Activated naive CD4-positive, alpha-beta T cell treated with anti-CD3 and anti-CD28 coated beads for 36 hours (primary cell): Measurements from ENCODE around the gene PIK3R3. TPM values are rescaled to one million over a fixed set of nuclear protein-coding genes. Genes with fewer than 3 reads are reported as not detected.
"Not testable (repeated sequence)": the region's sequence is repeated elsewhere in the genome, so short reads cannot be mapped to it uniquely, and the experiment has no call there.

Experiments
- CTCF ChIA-PET: fragments of 350-600 bp; sonication (Branson Sonifier 250); formaldehyde crosslinking; loops from one replicate; lab custom pipeline; 2021; ENCODE audit warnings: antibody characterized with exemption; lab: Charles Lee
- DNase-seq: peaks from one replicate; pipeline ENCODE4 v3.0.0-alpha.2; 2020
- H3K27ac Mint-ChIP-seq: one replicate; pipeline ENCODE4 v1.8.0; 2021; ENCODE audit warnings: mild to moderate bottlenecking, mixed read lengths
- H3K27me3 Mint-ChIP-seq: one replicate; pipeline ENCODE4 v1.8.0; 2021; ENCODE audit warnings: low read depth, mixed read lengths
- H3K36me3 Mint-ChIP-seq: one replicate; pipeline ENCODE4 v1.8.0; 2021; ENCODE audit warnings: low read depth, mixed read lengths
- H3K4me1 Mint-ChIP-seq: one replicate; pipeline ENCODE4 v1.8.0; 2021; ENCODE audit warnings: low read depth, mixed read lengths
- H3K4me3 Mint-ChIP-seq: one replicate; pipeline ENCODE4 v1.8.0; 2021; ENCODE audit warnings: mild to moderate bottlenecking, moderate library complexity, mixed read lengths
- H3K9me3 Mint-ChIP-seq: one replicate; pipeline ENCODE4 v1.8.0; 2021; ENCODE audit warnings: mixed read lengths
- intact Hi-C: fragments of 100-400 bp; cut with micrococcal nuclease; formaldehyde crosslinking; loops from one replicate; pipeline ENCODE4 v1.15.1; 2023
- total RNA-seq, 2 experiments: library from RNA; stranded (reverse); gene quantifications; one replicate each; pipeline ENCODE4 v1.2.3, GENCODE V29; 2021

Gene PIK3R3
- total RNA-seq, 2 experiments from 2014 or later: 0.45 to 0.49 TPM

GRCh38 chr1:46096269-46097148, 35.9 kb downstream of the PIK3R3 start:
- no peak overlapping the region for H3K27ac Mint-ChIP-seq
- peaks cover 2% of the 10 kb centered on the region for H3K36me3 Mint-ChIP-seq
- intact Hi-C loops: no loop called here
- CTCF ChIA-PET: no interaction called here
- DNase-seq: no peak
- peaks cover 15% of the 10 kb centered on the region for H3K4me1 Mint-ChIP-seq
- no peak overlapping the region for H3K4me3 Mint-ChIP-seq
- peaks cover 4% of the 10 kb centered on the region for H3K27me3 Mint-ChIP-seq
- peaks cover 3% of the 10 kb centered on the region for H3K9me3 Mint-ChIP-seq

- H3K27me3 Mint-ChIP-seq, CTCF ChIA-PET, H3K4me3 Mint-ChIP-seq, H3K36me3 Mint-ChIP-seq, H3K27ac Mint-ChIP-seq, intact Hi-C loops, H3K9me3 Mint-ChIP-seq, DNase-seq: not testable (repeated sequence)
- H3K4me1 Mint-ChIP-seq: peaks cover 15% of the 10 kb centered on the region
These were observed 37.3 kb downstream of the PIK3R3 start for GRCh38 chr1:46095110-46095509.

- peaks cover 2% of the 10 kb centered on the region for H3K36me3 Mint-ChIP-seq
- H3K9me3 Mint-ChIP-seq: peaks cover 3% of the 10 kb centered on the region
- CTCF ChIA-PET: interaction anchor here (0.9 kb wide), 1 partner anchor 85 kb away, joined by 3 read pairs; no protein-coding TSS in a partner anchor
- intact Hi-C loops: no loop called here
- DNase-seq: no peak
- no peak overlapping the region for H3K4me3 Mint-ChIP-seq
- H3K27me3 Mint-ChIP-seq: peaks cover 4% of the 10 kb centered on the region
- H3K27ac Mint-ChIP-seq: no peak overlapping the region
- peaks cover 15% of the 10 kb centered on the region for H3K4me1 Mint-ChIP-seq
These were observed 37.9 kb downstream of the PIK3R3 start for GRCh38 chr1:46094471-46095005.

- CTCF ChIA-PET: interaction anchor here (0.9 kb wide), 1 partner anchor 86 kb away, joined by 3 read pairs; no protein-coding TSS in a partner anchor
- H3K4me1 Mint-ChIP-seq: peaks cover 15% of the 10 kb centered on the region
- DNase-seq, H3K27ac Mint-ChIP-seq, H3K4me3 Mint-ChIP-seq, intact Hi-C loops, H3K36me3 Mint-ChIP-seq, H3K9me3 Mint-ChIP-seq, H3K27me3 Mint-ChIP-seq: not testable (repeated sequence)
These were observed 38.6 kb downstream of the PIK3R3 start for GRCh38 chr1:46093832-46094231.

- no peaks in the 10 kb centered on the region for H3K36me3 Mint-ChIP-seq
- no peaks in the 10 kb centered on the region for H3K4me1 Mint-ChIP-seq
- H3K27ac Mint-ChIP-seq: no peak overlapping the region
- no peaks in the 10 kb centered on the region for H3K27me3 Mint-ChIP-seq
- CTCF ChIA-PET: no interaction called here
- H3K9me3 Mint-ChIP-seq: no peaks in the 10 kb centered on the region
- intact Hi-C loops: no loop called here
- no peak overlapping the region for H3K4me3 Mint-ChIP-seq
- no peak for DNase-seq
These were observed 44.5 kb downstream of the PIK3R3 start for GRCh38 chr1:46087891-46088290.

- DNase-seq: no peak
- CTCF ChIA-PET: interaction anchor here (1.5 kb wide), 1 partner anchor 11 kb away, joined by 3 read pairs; no protein-coding TSS in a partner anchor
- intact Hi-C loops: no loop called here
These were observed 45.9 kb downstream of the PIK3R3 start for GRCh38 chr1:46086576-46086975.

GRCh38 chr1:46084553-46085451, 47.6 kb downstream of the PIK3R3 start:
- Mint-ChIP-seq H3K9me3 (no peaks in the 10 kb centered on the region), H3K27me3 (peaks cover 3% of the 10 kb centered on the region), H3K4me1 (no peaks in the 10 kb centered on the region), H3K4me3 (no peak overlapping the region), H3K27ac (no peak overlapping the region), H3K36me3 (no peaks in the 10 kb centered on the region)
- CTCF ChIA-PET: interaction anchor here (0.5 to 1.5 kb wide), 3 partner anchors 9 to 162 kb away, joined by 3 to 4 read pairs (median 3); no protein-coding TSS in a partner anchor
- intact Hi-C loops: no loop called here
- DNase-seq: no peak

More at GRCh38 chr1:46086576-46086975, 45.9 kb downstream of the PIK3R3 start:
- H3K36me3 Mint-ChIP-seq: no peaks in the 10 kb centered on the region
- H3K4me3 Mint-ChIP-seq: no peak overlapping the region
- H3K4me1 Mint-ChIP-seq: no peaks in the 10 kb centered on the region
- no peak overlapping the region for H3K27ac Mint-ChIP-seq
- no peaks in the 10 kb centered on the region for H3K9me3 Mint-ChIP-seq
- H3K27me3 Mint-ChIP-seq: peaks cover 3% of the 10 kb centered on the region

GRCh38 chr1:46083579-46083978, 48.9 kb downstream of the PIK3R3 start:
- Mint-ChIP-seq H3K27ac (no peak overlapping the region), H3K4me3 (no peak overlapping the region), H3K4me1 (no peaks in the 10 kb centered on the region), H3K27me3 (peaks cover 3% of the 10 kb centered on the region), H3K9me3 (no peaks in the 10 kb centered on the region), H3K36me3 (no peaks in the 10 kb centered on the region)
- CTCF ChIA-PET: no interaction called here
- DNase-seq: no peak
- intact Hi-C loops: no loop called here

GRCh38 chr1:46081619-46082018, 50.8 kb downstream of the PIK3R3 start:
- Mint-ChIP-seq H3K27me3 (peaks cover 3% of the 10 kb centered on the region), H3K36me3 (no peaks in the 10 kb centered on the region), H3K27ac (no peak overlapping the region), H3K9me3 (no peaks in the 10 kb centered on the region), H3K4me3 (no peak overlapping the region), H3K4me1 (no peaks in the 10 kb centered on the region)
- CTCF ChIA-PET: interaction anchor here (0.7 kb wide), 1 partner anchor 21 kb away, joined by 3 read pairs; no protein-coding TSS in a partner anchor
- intact Hi-C loops: no loop called here
- DNase-seq: no peak

- Mint-ChIP-seq H3K27ac (no peak overlapping the region), H3K4me3 (no peak overlapping the region), H3K27me3 (peaks cover 3% of the 10 kb centered on the region), H3K9me3 (no peaks in the 10 kb centered on the region), H3K4me1 (no peaks in the 10 kb centered on the region), H3K36me3 (no peaks in the 10 kb centered on the region)
- intact Hi-C loops: no loop called here
- no peak for DNase-seq
- CTCF ChIA-PET: interaction anchor here (0.7 kb wide), 1 partner anchor 21 kb away, joined by 3 read pairs; no protein-coding TSS in a partner anchor
These were observed 51.2 kb downstream of the PIK3R3 start for GRCh38 chr1:46081206-46081605.

GRCh38 chr1:46080257-46080656, 52.2 kb downstream of the PIK3R3 start:
- intact Hi-C loops: no loop called here
- CTCF ChIA-PET: no interaction called here
- peaks cover 3% of the 10 kb centered on the region for H3K27me3 Mint-ChIP-seq
- H3K36me3 Mint-ChIP-seq: no peaks in the 10 kb centered on the region
- no peak overlapping the region for H3K4me3 Mint-ChIP-seq
- no peak overlapping the region for H3K27ac Mint-ChIP-seq
- no peaks in the 10 kb centered on the region for H3K4me1 Mint-ChIP-seq
- no peaks in the 10 kb centered on the region for H3K9me3 Mint-ChIP-seq
- no peak for DNase-seq

- no peak overlapping the region for H3K4me3 Mint-ChIP-seq
- CTCF ChIA-PET: interaction anchor here (0.8 kb wide), 1 partner anchor 146 kb away, joined by 3 read pairs; no protein-coding TSS in a partner anchor
- H3K4me1 Mint-ChIP-seq: no peaks in the 10 kb centered on the region
- intact Hi-C loops: no loop called here
- H3K9me3 Mint-ChIP-seq: no peaks in the 10 kb centered on the region
- H3K36me3 Mint-ChIP-seq: no peaks in the 10 kb centered on the region
- no peak overlapping the region for H3K27ac Mint-ChIP-seq
- DNase-seq: no peak
- H3K27me3 Mint-ChIP-seq: peaks cover 3% of the 10 kb centered on the region
These were observed 54.8 kb downstream of the PIK3R3 start for GRCh38 chr1:46077644-46078043.
